HCT116 (cell line): Measurements from ENCODE around the gene NFKB2. TPM values are rescaled to one million over a fixed set of nuclear protein-coding genes. Genes with fewer than 3 reads are reported as not detected.
A peak's percentile ranks its signal among the peaks of the same experiment; 100 is the strongest.

Source experiments
- ATAC-seq: fragments of 200-7000 bp; cut with Tn5 transposase; 2 replicates; pipeline ENCODE4 v1.9.1; 2020; ENCODE audit warnings: mild to moderate bottlenecking, moderate library complexity
- BruUV-seq: library from RNA; stranded (reverse); fragments of 400-500 nt; replicated peaks from 2 replicates; lab custom pipeline; 2021; lab: Mats Ljungman, UMichigan
- CTCF ChIA-PET: fragments of 300-600 bp; sonication (Branson Sonifier 250); formaldehyde crosslinking; loops from one replicate; lab custom pipeline; 2021; ENCODE audit warnings: antibody characterized with exemption; lab: Charles Lee
- POLR2A ChIA-PET: fragments of 300-600, 350-600 bp; sonication (Branson Sonifier 250); formaldehyde crosslinking; loops from one replicate; lab custom pipeline; 2021; ENCODE audit warnings: antibody characterized with exemption; lab: Charles Lee
- RAD21 ChIA-PET, 2 experiments: fragments of 300-600 bp; sonication (Branson Sonifier 250); formaldehyde crosslinking; loops; one replicate each; lab custom pipeline; 2023; ENCODE audit warnings: low total read pairs in 2 of 2; ENCODE audit not compliant: uncharacterized antibody in 2 of 2, unreplicated experiment in 2 of 2, low non-redundant PET in 1 of 2; lab: Charles Lee
- DNase-seq: peaks from one replicate; pipeline ENCODE4 v3.0.0-alpha.2; 2010; ENCODE audit warnings: low read depth, low spot score
- H2AFZ ChIP-seq: fragments of 200-600 bp; shearing (Covaris generic), sonication (generic); 2 replicates; pipeline ENCODE4 v1.6.1; 2017; ENCODE audit warnings: low read depth, mixed run types, mixed read lengths, antibody characterized with exemption, low read length; ENCODE audit not compliant: poor library complexity, severe bottlenecking
- H3K27ac ChIP-seq: 2 replicates; pipeline ENCODE4 v1.5.1; 2012; ENCODE audit warnings: low read depth, low read length
- H3K27me3 ChIP-seq: fragments of 200-600 bp; sonication (generic); 2 replicates; pipeline ENCODE4 v1.6.1; 2016; ENCODE audit warnings: mixed run types, low read length, mixed read lengths; ENCODE audit not compliant: insufficient read depth
- H3K36me3 ChIP-seq, 2 experiments: fragments of 200-500 bp in 1 of 2; fragments of 200-600 bp in 1 of 2; sonication (Bioruptor generic) in 1 of 2; sonication (generic) in 1 of 2; 2 replicates each; pipeline versions ENCODE4 v1.5.1 to v1.6.1; 2014 to 2016; ENCODE audit warnings: low read length in 2 of 2, inconsistent platforms in 1 of 2, mixed read lengths in 1 of 2, mixed run types in 1 of 2; ENCODE audit not compliant: insufficient read depth in 2 of 2, control insufficient read depth in 1 of 2
- H3K4me1 ChIP-seq, 2 experiments: fragments of 200-600 bp in 1 of 2; sonication (generic) in 1 of 2; 2 replicates each; pipeline versions ENCODE4 v1.5.1 to v1.6.1; 2012 to 2017; ENCODE audit warnings: low read length in 2 of 2, inconsistent platforms in 1 of 2, mild to moderate bottlenecking in 1 of 2, mixed read lengths in 1 of 2, mixed run types in 1 of 2, moderate library complexity in 1 of 2; ENCODE audit not compliant: insufficient read depth in 2 of 2, control insufficient read depth in 1 of 2
- H3K4me2 ChIP-seq: fragments of 200-600 bp; sonication (generic); 2 replicates; pipeline ENCODE4 v1.6.1; 2017; ENCODE audit warnings: mixed run types, low read length, mixed read lengths
- H3K4me3 ChIP-seq, 2 experiments: fragments of 200-600 bp in 1 of 2; sonication (generic) in 1 of 2; replicated peaks in 1 of 2; 2 replicates each; pipeline ENCODE4 v1.5.1; 2011 to 2016; ENCODE audit warnings: low read length in 2 of 2, control low read depth in 1 of 2, low read depth in 1 of 2, mild to moderate bottlenecking in 1 of 2, mixed read lengths in 1 of 2, mixed run types in 1 of 2
- H3K79me2 ChIP-seq: fragments of 200-600 bp; sonication (generic); 2 replicates; pipeline ENCODE4 v1.6.1; 2017; ENCODE audit warnings: mild to moderate bottlenecking, mixed run types, low read length, moderate library complexity, mixed read lengths; ENCODE audit not compliant: insufficient read depth
- H3K9ac ChIP-seq: fragments of 200-600 bp; sonication (generic); 2 replicates; pipeline ENCODE4 v1.6.1; 2016; ENCODE audit warnings: low read length, mixed read lengths
- H3K9me2 ChIP-seq: fragments of 200-600 bp; sonication (generic), shearing (Covaris generic); 2 replicates; pipeline ENCODE4 v1.6.1; 2017; ENCODE audit warnings: mixed run types, mild to moderate bottlenecking, moderate library complexity; ENCODE audit not compliant: insufficient read depth
- H3K9me3 ChIP-seq, 2 experiments: fragments of 200-500 bp in 1 of 2; fragments of 200-600 bp in 1 of 2; sonication (Bioruptor generic) in 1 of 2; sonication (generic) in 1 of 2; 2 replicates each; pipeline ENCODE4 v1.6.1; 2014 to 2017; ENCODE audit warnings: low read length in 2 of 2, mixed read lengths in 2 of 2, inconsistent platforms in 1 of 2, low read depth in 1 of 2, mild to moderate bottlenecking in 1 of 2, mixed run types in 1 of 2, moderate library complexity in 1 of 2; ENCODE audit not compliant: control insufficient read depth in 1 of 2, insufficient read depth in 1 of 2
- H4K20me1 ChIP-seq: fragments of 200-600 bp; sonication (generic), shearing (Covaris generic); 2 replicates; pipeline ENCODE4 v1.6.1; 2017; ENCODE audit warnings: mixed run types, mild to moderate bottlenecking, moderate library complexity; ENCODE audit not compliant: insufficient read depth
- ATF3 ChIP-seq: IDR thresholded peaks from 2 replicates; pipeline ENCODE4 v1.6.1; 2012
- CBX3 ChIP-seq: IDR thresholded peaks from 2 replicates; pipeline ENCODE4 v1.6.1; 2012; ENCODE audit warnings: low read depth
- EGR1 ChIP-seq: IDR thresholded peaks from 2 replicates; pipeline ENCODE4 v1.6.1; 2012; ENCODE audit warnings: low read depth
- EZH2 ChIP-seq: fragments of 200-600 bp; sonication (generic); IDR thresholded peaks from 2 replicates; pipeline ENCODE4 v1.6.1; 2017; ENCODE audit warnings: antibody characterized with exemption, mixed run types
- FOSL1 ChIP-seq: IDR thresholded peaks from 2 replicates; pipeline ENCODE4 v1.6.1; 2012; ENCODE audit warnings: low read depth
- JUND ChIP-seq: IDR thresholded peaks from 2 replicates; pipeline ENCODE4 v1.6.1; 2012
- MAX ChIP-seq: IDR thresholded peaks from 2 replicates; pipeline ENCODE4 v1.6.1; 2012
- POLR2A ChIP-seq: IDR thresholded peaks from 2 replicates; pipeline ENCODE4 v1.7.0; 2011; ENCODE audit warnings: borderline replicate concordance; ENCODE audit not compliant: insufficient read depth, insufficient read length; ENCODE audit errors: extremely low read depth
- RAD21 ChIP-seq: IDR thresholded peaks from 2 replicates; pipeline ENCODE4 v1.6.1; 2012; ENCODE audit warnings: low read depth, mild to moderate bottlenecking
- REST ChIP-seq: IDR thresholded peaks from 2 replicates; pipeline ENCODE4 v1.6.1; 2012; ENCODE audit warnings: low read depth
- SP1 ChIP-seq: IDR thresholded peaks from 2 replicates; pipeline ENCODE4 v1.6.1; 2012; ENCODE audit warnings: low read depth
- SRF ChIP-seq: IDR thresholded peaks from 2 replicates; pipeline ENCODE4 v1.6.1; 2012; ENCODE audit warnings: low read depth
- TCF7L2 ChIP-seq: IDR thresholded peaks from 2 replicates; pipeline ENCODE4 v1.7.0; 2011; ENCODE audit warnings: borderline replicate concordance, inconsistent platforms; ENCODE audit not compliant: insufficient read depth, insufficient read length; ENCODE audit errors: extremely low read depth
- ZBTB33 ChIP-seq: IDR thresholded peaks from 2 replicates; pipeline ENCODE4 v1.6.1; 2011; ENCODE audit warnings: mild to moderate bottlenecking, low read length, moderate library complexity; ENCODE audit not compliant: insufficient replicate concordance; ENCODE audit errors: extremely low read depth
- ZFX ChIP-seq: fragments of 450-650 bp; IDR thresholded peaks from 2 replicates; pipeline ENCODE4 v1.6.1; 2017
- ZNF274 ChIP-seq: fragments of 200-500 bp; sonication (Bioruptor generic); IDR thresholded peaks from 2 replicates; pipeline ENCODE4 v1.6.1; 2014; ENCODE audit warnings: mild to moderate bottlenecking, low read depth, low read length, inconsistent platforms
- intact Hi-C: fragments of 100-400 bp; cut with micrococcal nuclease; formaldehyde crosslinking; loops from 2 replicates; pipeline ENCODE4 v1.10.0; 2022
- total RNA-seq: library from RNA; stranded (reverse); gene quantifications from one replicate; pipeline ENCODE4 v1.2.1, GENCODE V29; 2021; ENCODE audit not compliant: unreplicated experiment

The NFKB2 gene
- total RNA-seq, 1 experiment from 2014 or later: 115 TPM

GRCh38 chr10:102399217-102400021 is 3.9 kb downstream of the NFKB2 start (continued):
- TF ChIP-seq ZBTB33: peak; percentile 58
- TF ChIP-seq POLR2A: peak; percentile 67
- TF ChIP-seq ATF3: no peak
- TF ChIP-seq EZH2: no peak
- TF ChIP-seq, all 23 proteins: peak for 6

GRCh38 chr10:102400076-102400475 is 4.6 kb downstream of the NFKB2 start:
- H3K27me3 ChIP-seq: no peaks in the 10 kb centered on the region
- no peaks in the 10 kb centered on the region for H3K9me3 ChIP-seq
- peaks cover 21 to 67% of the 10 kb centered on the region in 2 experiments for H3K4me1 ChIP-seq
- H3K4me3 ChIP-seq: peak overlapping the region; percentile 45 to 63; a peak in 3 of 4 replicates
- H2AFZ ChIP-seq: no peak overlapping the region
- ChIA-PET CTCF (interaction anchor here (1.0 to 9.3 kb wide), 9 partner anchors 9 to 231 kb away, joined by 3 to 154 read pairs (median 13); partner anchors contain the start of genes ACTR1A, ELOVL3 and FBXL15), RAD21 (interaction anchor here in 1 of 2 experiments (2.3 kb wide), 1 partner anchor 170 kb away, joined by 8 read pairs; no protein-coding TSS in a partner anchor), POLR2A (interaction anchor here (0.5 to 3.5 kb wide), 5 partner anchors 21 to 1520 kb away, joined by 3 to 15 read pairs (median 6); partner anchors contain the start of gene FBXL15)
- TF ChIP-seq ZNF274 (no peak), JUND (no peak), MAX (no peak), EGR1 (no peak), FOSL1 (no peak), SP1 (no peak), RAD21 (no peak), CBX3 (no peak), SRF (no peak), TCF7L2 (no peak), EZH2 (no peak), ATF3 (no peak), ZFX (no peak), REST (no peak), POLR2A (no peak)
- H3K79me2 ChIP-seq: peaks cover 13% of the 10 kb centered on the region; the same call in 1 of the 2 replicates
- no peaks in the 10 kb centered on the region for H3K9me2 ChIP-seq
- DNase-seq (no peak), ATAC-seq (no peak)
- intact Hi-C loops: no loop called here
- H3K4me2 ChIP-seq: peak overlapping the region; percentile 88
- no TSS peak for BruUV-seq
- H4K20me1 ChIP-seq: no peaks in the 10 kb centered on the region
- peak overlapping the region; percentile 52 for H3K27ac ChIP-seq
- H3K36me3 ChIP-seq: peaks cover 11 to 26% of the 10 kb centered on the region in 2 experiments; a peak in 3 of 4 replicates
- H3K9ac ChIP-seq: peak overlapping the region; percentile 81
